Vagina (tissue), 2 donors: Measurements from ENCODE around the gene CTBP2. TPM values are rescaled to one million over a fixed set of nuclear protein-coding genes. Genes with fewer than 3 reads are reported as not detected.

Experiments used
- DNase-seq, 2 donors: peaks; one replicate each; pipeline ENCODE4 v3.0.0-alpha.2; 2017; ENCODE audit errors: extremely low spot score in 2 of 2
- H3K27ac ChIP-seq: fragments of 200-600 bp; sonication (generic); one replicate; pipeline ENCODE4 v1.5.1; 2019
- H3K27me3 ChIP-seq: fragments of 200-600 bp; sonication (generic); one replicate; pipeline ENCODE4 v1.5.1; 2019
- H3K36me3 ChIP-seq, 2 donors: fragments of 200-600 bp; sonication (generic); one replicate each; pipeline ENCODE4 v1.5.1; 2017 to 2019
- H3K4me1 ChIP-seq: fragments of 200-600 bp; sonication (generic); one replicate; pipeline ENCODE4 v1.5.1; 2019
- H3K4me3 ChIP-seq, 2 donors: fragments of 200-600 bp; sonication (generic); 1 replicate in 1 of 2; 2 replicates in 1 of 2; pipeline ENCODE4 v1.5.1; 2016 to 2019
- H3K9me3 ChIP-seq: fragments of 200-600 bp; sonication (generic); one replicate; pipeline ENCODE4 v1.5.1; 2019
- POLR2A ChIP-seq, 2 donors: fragments of 450-650 bp; IDR thresholded peaks; one replicate each; pipeline ENCODE4 v1.6.1; 2017; ENCODE audit warnings: antibody characterized with exemption in 2 of 2, mild to moderate bottlenecking in 2 of 2, moderate library complexity in 2 of 2
- POLR2AphosphoS5 ChIP-seq, 2 donors: sonication (generic); formaldehyde crosslinking; IDR thresholded peaks; one replicate each; pipeline ENCODE4 v1.9.0; 2017; ENCODE audit warnings: antibody characterized with exemption in 2 of 2, mild to moderate bottlenecking in 2 of 2, low read depth in 1 of 2; ENCODE audit not compliant: insufficient read depth in 1 of 2
- intact Hi-C: fragments of 100-400 bp; cut with DNase I; formaldehyde crosslinking; loops from one replicate; pipeline ENCODE4 v1.15.1; 2023
- total RNA-seq: library from RNA; depleted of rRNA; stranded (reverse); fragments of >200 nt; gene quantifications from one replicate; pipeline ENCODE4 v1.2.3, GENCODE V29; 2016
- TF ChIP-seq, protein P1 (sequence below), 3 experiments: fragments of 450-650 bp in 2 of 3; fragments of 200-600 bp in 1 of 3; sonication (generic) in 1 of 3; IDR thresholded peaks; one replicate each; pipeline ENCODE4 v1.5.1; 2017 to 2019; ENCODE audit warnings: antibody characterized with exemption in 3 of 3, mild to moderate bottlenecking in 2 of 3, moderate library complexity in 2 of 3

The CTBP2 gene
- total RNA-seq, 1 donor from 2014 or later: 74.4 TPM

DNA sequence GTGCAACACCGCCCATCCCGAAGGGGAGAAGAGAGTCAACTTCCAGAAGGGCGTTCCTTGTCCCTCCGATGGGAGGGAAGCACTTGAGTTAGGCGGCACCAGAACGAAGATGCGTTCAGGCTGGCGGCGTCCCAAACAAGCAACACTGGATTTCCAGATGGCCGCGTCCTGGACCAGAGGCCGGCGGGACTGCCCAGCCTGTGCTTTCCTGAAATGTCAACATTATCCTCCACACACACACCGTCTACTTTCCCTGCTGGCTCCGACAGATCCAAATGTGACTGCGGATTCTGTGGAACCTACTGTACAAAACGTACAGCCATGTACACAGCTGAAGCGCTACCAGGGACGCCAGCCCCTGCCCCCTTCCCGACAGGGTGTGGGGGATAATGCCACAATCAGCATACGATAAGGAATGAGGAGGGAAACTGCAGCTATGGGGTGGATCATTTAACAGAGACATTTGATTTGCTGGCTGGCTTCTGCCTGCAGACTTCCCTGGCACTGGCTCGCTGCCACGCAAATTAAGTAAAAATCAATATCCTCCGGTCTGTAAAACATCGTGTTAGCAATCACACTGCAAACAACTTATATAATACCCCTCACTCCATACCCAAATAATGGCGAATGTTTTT is 136.4 kb downstream of the CTBP2 start:
- Histone ChIP-seq H3K4me3 (no peak overlapping the region), H3K27me3 (no peaks in the 10 kb centered on the region), H3K9me3 (no peaks in the 10 kb centered on the region), H3K36me3 (peaks cover 0 to 10% of the 10 kb centered on the region in 2 donors), H3K4me1 (peaks cover 39% of the 10 kb centered on the region), H3K27ac (peak overlapping the region; percentile 54)
- TF ChIP-seq, protein P1, sequence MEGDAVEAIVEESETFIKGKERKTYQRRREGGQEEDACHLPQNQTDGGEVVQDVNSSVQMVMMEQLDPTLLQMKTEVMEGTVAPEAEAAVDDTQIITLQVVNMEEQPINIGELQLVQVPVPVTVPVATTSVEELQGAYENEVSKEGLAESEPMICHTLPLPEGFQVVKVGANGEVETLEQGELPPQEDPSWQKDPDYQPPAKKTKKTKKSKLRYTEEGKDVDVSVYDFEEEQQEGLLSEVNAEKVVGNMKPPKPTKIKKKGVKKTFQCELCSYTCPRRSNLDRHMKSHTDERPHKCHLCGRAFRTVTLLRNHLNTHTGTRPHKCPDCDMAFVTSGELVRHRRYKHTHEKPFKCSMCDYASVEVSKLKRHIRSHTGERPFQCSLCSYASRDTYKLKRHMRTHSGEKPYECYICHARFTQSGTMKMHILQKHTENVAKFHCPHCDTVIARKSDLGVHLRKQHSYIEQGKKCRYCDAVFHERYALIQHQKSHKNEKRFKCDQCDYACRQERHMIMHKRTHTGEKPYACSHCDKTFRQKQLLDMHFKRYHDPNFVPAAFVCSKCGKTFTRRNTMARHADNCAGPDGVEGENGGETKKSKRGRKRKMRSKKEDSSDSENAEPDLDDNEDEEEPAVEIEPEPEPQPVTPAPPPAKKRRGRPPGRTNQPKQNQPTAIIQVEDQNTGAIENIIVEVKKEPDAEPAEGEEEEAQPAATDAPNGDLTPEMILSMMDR (IDR thresholded peaks at IDR 0.05): no peak
- TF ChIP-seq POLR2AphosphoS5 (IDR thresholded peaks at IDR 0.05; ENCODE audit: insufficient read depth in 1 of 2, low read depth in 1 of 2): no peak
- no peak for TF ChIP-seq POLR2A (IDR thresholded peaks at IDR 0.05)
- intact Hi-C loops: no loop called here
- DNase-seq: no peak

DNA sequence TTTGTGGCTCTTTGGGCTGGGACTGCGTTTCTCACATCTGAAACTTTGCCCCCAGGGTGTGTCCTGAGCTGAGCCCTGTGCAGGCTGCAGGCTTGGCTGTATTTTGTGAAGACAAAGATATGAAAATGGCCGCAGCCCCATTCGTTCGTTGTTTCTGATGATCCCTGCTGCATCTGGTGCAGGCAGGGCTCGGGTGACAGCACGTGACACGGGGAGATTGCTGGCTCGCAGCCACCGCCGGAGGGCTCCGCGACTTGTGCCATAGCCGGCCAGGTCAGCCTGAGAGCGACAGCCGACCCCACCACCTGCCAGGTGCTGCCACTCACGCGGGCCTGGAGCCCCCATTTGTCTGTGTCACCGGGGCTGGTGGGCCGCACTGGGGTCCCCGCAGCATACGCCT is 137.1 kb downstream of the CTBP2 start:
- peak overlapping the region; percentile 54 for H3K27ac ChIP-seq

DNA sequence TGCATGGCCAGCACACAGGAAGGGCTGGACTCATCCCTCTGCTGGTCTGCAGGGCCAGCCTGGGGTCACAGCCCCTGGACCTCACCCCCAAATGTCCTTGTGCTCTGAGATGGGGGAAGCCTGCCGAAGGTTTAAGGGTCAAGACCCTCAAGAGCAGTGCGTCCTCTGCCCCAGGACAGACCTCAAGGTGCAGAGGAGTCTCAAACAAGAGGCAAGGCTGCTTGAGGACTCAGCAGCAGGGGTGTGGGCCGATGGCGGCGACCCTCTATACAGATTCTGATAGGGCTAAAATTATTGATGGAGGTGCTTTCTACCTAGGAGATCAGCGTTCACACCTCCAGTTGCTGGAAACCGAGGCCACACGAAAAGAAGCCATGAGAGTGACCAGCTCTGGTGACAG is 137.7 kb downstream of the CTBP2 start:
- Histone ChIP-seq H3K36me3 (peaks cover 0 to 10% of the 10 kb centered on the region in 2 donors), H3K4me1 (peaks cover 38% of the 10 kb centered on the region), H3K9me3 (no peaks in the 10 kb centered on the region), H3K27ac (no peak overlapping the region), H3K4me3 (no peak overlapping the region), H3K27me3 (no peaks in the 10 kb centered on the region)
- TF ChIP-seq, protein P1 (IDR thresholded peaks at IDR 0.05): no peak
- TF ChIP-seq POLR2A (IDR thresholded peaks at IDR 0.05) (no peak), POLR2AphosphoS5 (IDR thresholded peaks at IDR 0.05; ENCODE audit: insufficient read depth in 1 of 2, low read depth in 1 of 2) (no peak)
- intact Hi-C loops: no loop called here
- DNase-seq: no peak

More for the DNA sequence above, 137.1 kb downstream of the CTBP2 start:
- H3K4me3 ChIP-seq: no peak overlapping the region
- no peaks in the 10 kb centered on the region for H3K27me3 ChIP-seq
- H3K4me1 ChIP-seq: peaks cover 38% of the 10 kb centered on the region
- intact Hi-C loops: no loop called here
- peaks cover 0 to 10% of the 10 kb centered on the region in 2 donors for H3K36me3 ChIP-seq
- no peaks in the 10 kb centered on the region for H3K9me3 ChIP-seq
- TF ChIP-seq POLR2A (IDR thresholded peaks at IDR 0.05) (no peak), POLR2AphosphoS5 (IDR thresholded peaks at IDR 0.05; ENCODE audit: insufficient read depth in 1 of 2, low read depth in 1 of 2) (no peak)
- TF ChIP-seq, protein P1 (IDR thresholded peaks at IDR 0.05): no peak
- no peak for DNase-seq

DNA sequence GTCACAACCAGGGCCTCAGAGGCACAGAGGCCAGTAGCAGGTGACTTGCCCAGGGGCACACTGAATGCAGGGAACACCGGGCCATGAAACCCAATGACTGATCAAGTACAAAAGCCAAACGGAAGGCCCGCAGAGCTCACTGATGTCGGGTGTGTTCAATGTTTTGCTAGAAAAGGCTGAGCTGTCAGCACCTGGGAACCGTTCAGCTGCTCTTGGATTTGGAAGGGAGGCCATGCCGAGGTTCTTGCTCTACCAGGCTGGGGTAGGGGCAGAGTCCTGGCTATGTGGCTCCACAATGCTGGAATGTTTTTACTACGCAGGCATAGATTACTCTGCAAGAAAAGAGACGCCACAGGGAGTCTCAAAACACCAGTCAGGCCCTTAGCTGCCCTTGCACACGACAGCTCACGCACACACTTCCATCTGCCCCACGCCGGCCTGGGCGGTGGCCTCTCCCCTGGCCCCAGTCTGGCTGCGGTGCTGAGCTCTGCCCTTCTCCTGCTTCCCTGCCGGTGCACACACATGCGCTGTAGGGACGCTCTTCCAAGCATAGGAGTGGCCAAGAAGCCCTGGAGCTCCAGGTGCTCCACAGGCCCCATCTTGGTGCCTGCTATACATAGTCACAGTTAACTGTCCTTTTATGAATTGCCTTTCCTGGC is 138.5 kb downstream of the CTBP2 start:
- no peak for DNase-seq
- H3K9me3 ChIP-seq: no peaks in the 10 kb centered on the region
- intact Hi-C loops: no loop called here
- peaks cover 0 to 10% of the 10 kb centered on the region in 2 donors for H3K36me3 ChIP-seq
- TF ChIP-seq POLR2A (IDR thresholded peaks at IDR 0.05): no peak
- no peak for TF ChIP-seq POLR2AphosphoS5 (IDR thresholded peaks at IDR 0.05; ENCODE audit: insufficient read depth in 1 of 2, low read depth in 1 of 2)
- TF ChIP-seq, protein P1 (IDR thresholded peaks at IDR 0.05): no peak
- H3K27me3 ChIP-seq: no peaks in the 10 kb centered on the region
- H3K4me1 ChIP-seq: peaks cover 47% of the 10 kb centered on the region
- H3K27ac ChIP-seq: no peak overlapping the region
- no peak overlapping the region for H3K4me3 ChIP-seq

DNA sequence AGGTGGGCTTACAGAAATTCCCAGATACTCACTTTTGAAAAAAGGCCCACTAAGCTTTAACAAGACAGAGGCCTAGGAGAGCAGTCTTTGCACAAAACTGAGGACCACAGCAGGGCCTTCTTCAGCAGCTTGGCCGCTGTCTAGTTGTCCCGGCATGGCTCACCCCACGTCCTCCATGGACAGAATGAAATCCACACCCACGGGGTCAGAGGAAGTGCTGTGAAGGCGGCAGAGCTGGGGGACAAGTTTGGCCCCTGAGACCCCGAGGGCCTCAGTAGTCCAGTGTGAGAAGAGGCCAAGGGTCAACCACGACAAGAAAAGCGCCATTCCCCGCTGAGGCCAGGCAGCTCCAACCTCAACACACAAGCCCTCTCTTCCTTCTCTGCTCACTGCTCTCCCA is 139.5 kb downstream of the CTBP2 start:
- intact Hi-C loops: no loop called here
- Histone ChIP-seq H3K4me3 (no peak overlapping the region), H3K9me3 (no peaks in the 10 kb centered on the region), H3K36me3 (peaks cover 0 to 7% of the 10 kb centered on the region in 2 donors), H3K27me3 (no peaks in the 10 kb centered on the region), H3K27ac (no peak overlapping the region), H3K4me1 (peaks cover 56% of the 10 kb centered on the region)
- TF ChIP-seq POLR2A (IDR thresholded peaks at IDR 0.05) (no peak), POLR2AphosphoS5 (IDR thresholded peaks at IDR 0.05; ENCODE audit: insufficient read depth in 1 of 2, low read depth in 1 of 2) (no peak)
- TF ChIP-seq, protein P1 (IDR thresholded peaks at IDR 0.05): no peak
- no peak for DNase-seq
